GM19099 (cell line): ENCODE data around the gene CR1.

Experiments
- POLR2A ChIP-seq: IDR thresholded peaks from 3 replicates; pipeline ENCODE4 v1.6.1; 2011; ENCODE audit warnings: low read depth; ENCODE audit not compliant: insufficient read length; ENCODE audit errors: extremely low read depth

CR1 gene

DNA sequence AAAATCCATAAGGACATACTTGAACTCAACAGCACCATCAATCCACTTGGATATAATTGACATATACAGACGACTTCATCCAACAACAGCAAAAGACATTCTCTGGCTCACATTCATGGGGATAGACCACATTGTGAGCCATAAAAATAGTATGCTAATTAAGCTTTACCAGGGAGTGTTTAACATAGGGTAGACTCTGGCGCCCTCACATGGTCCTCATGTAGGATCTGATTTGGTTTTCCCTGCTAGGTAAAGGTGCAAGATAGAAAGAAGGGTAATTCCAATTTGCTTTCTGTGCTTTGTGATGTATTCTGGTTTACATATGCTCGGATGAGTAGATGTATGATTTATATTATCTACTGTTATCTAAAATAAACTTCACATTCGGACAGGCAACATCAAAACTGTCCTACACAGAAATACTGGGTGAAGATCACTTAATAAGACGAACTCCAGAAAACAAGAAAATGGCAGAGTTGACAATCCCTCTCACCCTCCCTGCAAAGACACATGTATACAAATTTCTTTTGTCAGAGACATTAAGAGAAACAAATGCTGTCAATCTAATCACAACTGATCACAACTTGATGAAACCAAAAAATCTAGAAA, 176.7 kb downstream of the CR1 start:
- TF ChIP-seq POLR2A = no peak

DNA sequence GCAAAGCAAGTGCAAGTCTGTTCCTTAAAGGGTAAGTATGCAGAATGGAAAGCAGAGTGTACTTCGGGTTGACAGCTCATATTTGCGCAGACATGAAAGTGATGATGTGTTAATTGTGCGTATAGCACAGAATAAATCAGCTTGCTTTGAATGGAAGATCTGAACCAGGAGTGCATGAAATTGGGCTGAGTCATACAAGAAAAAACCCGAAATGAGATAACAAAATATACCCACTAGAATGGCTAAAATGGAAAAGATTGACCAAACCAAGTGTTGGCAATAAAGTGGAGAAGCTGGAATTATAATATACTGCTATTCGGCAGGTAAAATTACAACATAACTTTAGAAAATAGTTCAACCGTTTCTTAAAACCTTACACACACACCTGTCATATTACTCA, 177.4 kb downstream of the CR1 start:
- no peak for TF ChIP-seq POLR2A

DNA sequence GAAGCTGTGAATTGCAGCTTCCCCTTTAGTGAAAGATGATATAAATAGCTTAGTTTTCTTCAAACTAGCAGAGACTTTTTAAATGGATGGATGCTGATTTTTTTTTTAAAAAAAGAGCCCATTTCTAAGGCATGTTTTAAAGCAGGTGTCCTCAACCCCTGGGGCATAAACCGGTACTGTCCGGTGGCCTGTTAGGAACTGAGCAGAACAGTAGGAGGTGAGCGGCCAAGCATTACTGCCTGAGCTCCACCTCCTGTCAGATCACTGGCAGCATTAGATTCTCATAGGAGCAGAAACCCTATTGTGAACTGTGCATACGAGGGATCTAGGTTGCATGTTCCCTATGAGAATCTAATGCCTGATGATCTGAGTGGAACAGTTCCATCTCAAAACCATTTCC, 180.2 kb downstream of the CR1 start:
- TF ChIP-seq POLR2A = no peak

DNA sequence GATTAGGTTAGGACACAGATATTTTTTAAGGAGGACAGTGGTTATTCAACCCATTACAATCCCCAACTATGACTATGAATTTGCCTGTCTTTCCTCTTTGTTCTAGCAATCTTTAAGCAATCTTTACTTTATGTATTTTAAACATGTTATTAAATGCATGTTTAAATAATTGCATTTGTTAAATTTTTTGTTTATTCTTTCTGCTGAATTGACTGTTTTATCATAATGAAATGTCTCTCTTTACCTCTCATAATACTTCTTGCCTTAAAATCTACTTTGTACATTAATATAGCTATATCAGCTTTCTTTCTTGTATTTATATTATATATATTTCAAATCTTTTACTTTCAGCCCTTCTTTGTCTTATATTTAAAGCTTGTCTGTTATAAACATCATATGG, 195.1 kb downstream of the CR1 start:
- TF ChIP-seq POLR2A = no peak
